ENCODE data around the gene CCDC106. TPM values are rescaled to one million over a fixed set of nuclear protein-coding genes. Genes with fewer than 3 reads are reported as not detected.

Gene CCDC106
- 3.0 and 13.4 TPM in 2 replicates for total RNA-seq

GRCh38 chr19:55647732-55648584 is at the start of gene CCDC106:
CCDC106 (plus strand) TSS chr19:55648212; CDS start chr19:55649047, 835 bp downstream.
- no peak for DNase-seq (ENCODE audit: low read depth)

- DNase-seq (ENCODE audit: low read depth): peak; percentile 94
Measured at GRCh38 chr19:55598719-55599467, 49.1 kb upstream of the CCDC106 start.

GRCh38 chr19:55599468-55599841 is 48.6 kb upstream of the CCDC106 start, which contains the start of gene FIZ1:
FIZ1 (minus strand) TSS chr19:55599517; CDS start chr19:55597865, 1,652 bp downstream.
- DNase-seq (ENCODE audit: low read depth): peak; percentile 93

GRCh38 chr19:55599842-55600661 is 48.0 kb upstream of the CCDC106 start, which contains the start of gene ZNF524:
ZNF524 (plus strand) TSS chr19:55600288; CDS start chr19:55602113, 1,825 bp downstream.
- DNase-seq (ENCODE audit: low read depth): peak; percentile 79

GRCh38 chr19:55600662-55601028 is 47.4 kb upstream of the CCDC106 start:
- no peak for DNase-seq (ENCODE audit: low read depth)

- DNase-seq (ENCODE audit: low read depth): no peak
Measured at GRCh38 chr19:55601084-55601483, 46.9 kb upstream of the CCDC106 start.

- DNase-seq (ENCODE audit: low read depth): no peak
Measured at GRCh38 chr19:55602104-55603001, 45.7 kb upstream of the CCDC106 start.

GRCh38 chr19:55603115-55603514 is 44.9 kb upstream of the CCDC106 start:
- no peak for DNase-seq (ENCODE audit: low read depth)

GRCh38 chr19:55603581-55604292 is 44.3 kb upstream of the CCDC106 start:
- DNase-seq (ENCODE audit: low read depth): no peak

GRCh38 chr19:55605207-55605636 is 42.8 kb upstream of the CCDC106 start:
- peak; percentile 90 for DNase-seq (ENCODE audit: low read depth)

GRCh38 chr19:55605637-55606470 is 42.2 kb upstream of the CCDC106 start, which contains the start of gene ZNF865:
ZNF865 (plus strand) TSS chr19:55605647; CDS start chr19:55613619, 7,972 bp downstream.
- DNase-seq (ENCODE audit: low read depth): peak; percentile 76

GRCh38 chr19:55606471-55606787 is 41.6 kb upstream of the CCDC106 start:
- no peak for DNase-seq (ENCODE audit: low read depth)

GRCh38 chr19:55606817-55607216 is 41.2 kb upstream of the CCDC106 start:
- DNase-seq (ENCODE audit: low read depth): no peak

- no peak for DNase-seq (ENCODE audit: low read depth)
Measured at GRCh38 chr19:55609326-55609725, 38.7 kb upstream of the CCDC106 start.

GRCh38 chr19:55611300-55611982 is 36.6 kb upstream of the CCDC106 start:
- no peak for DNase-seq (ENCODE audit: low read depth)

GRCh38 chr19:55611983-55612645 is 35.9 kb upstream of the CCDC106 start:
- DNase-seq (ENCODE audit: low read depth): no peak

- no peak for DNase-seq (ENCODE audit: low read depth)
Measured at GRCh38 chr19:55613396-55613795, 34.6 kb upstream of the CCDC106 start.
